ENCODE data around the gene PBX3.

- TF ChIP-seq POLR2A (IDR thresholded peaks at IDR 0.05; ENCODE audit: low read depth, low read length) (no peak), FOS (IDR thresholded peaks at IDR 0.05; ENCODE audit: borderline replicate concordance, extremely low read depth, insufficient read length) (no peak), CTCF (IDR thresholded peaks at IDR 0.05 in 2 of 3, conservative IDR thresholded peaks at IDR 0.05 in 1 of 3; ENCODE audit: control insufficient read depth in 2 of 3, extremely low read depth in 1 of 3, insufficient read depth in 1 of 3, low read depth in 3 of 3, low read length in 3 of 3) (no peak)
Measured at GRCh38 chr9:125878164-125878631, 131.0 kb downstream of the PBX3 start.
